ENCODE measurements around the gene TADA2B.

DNA sequence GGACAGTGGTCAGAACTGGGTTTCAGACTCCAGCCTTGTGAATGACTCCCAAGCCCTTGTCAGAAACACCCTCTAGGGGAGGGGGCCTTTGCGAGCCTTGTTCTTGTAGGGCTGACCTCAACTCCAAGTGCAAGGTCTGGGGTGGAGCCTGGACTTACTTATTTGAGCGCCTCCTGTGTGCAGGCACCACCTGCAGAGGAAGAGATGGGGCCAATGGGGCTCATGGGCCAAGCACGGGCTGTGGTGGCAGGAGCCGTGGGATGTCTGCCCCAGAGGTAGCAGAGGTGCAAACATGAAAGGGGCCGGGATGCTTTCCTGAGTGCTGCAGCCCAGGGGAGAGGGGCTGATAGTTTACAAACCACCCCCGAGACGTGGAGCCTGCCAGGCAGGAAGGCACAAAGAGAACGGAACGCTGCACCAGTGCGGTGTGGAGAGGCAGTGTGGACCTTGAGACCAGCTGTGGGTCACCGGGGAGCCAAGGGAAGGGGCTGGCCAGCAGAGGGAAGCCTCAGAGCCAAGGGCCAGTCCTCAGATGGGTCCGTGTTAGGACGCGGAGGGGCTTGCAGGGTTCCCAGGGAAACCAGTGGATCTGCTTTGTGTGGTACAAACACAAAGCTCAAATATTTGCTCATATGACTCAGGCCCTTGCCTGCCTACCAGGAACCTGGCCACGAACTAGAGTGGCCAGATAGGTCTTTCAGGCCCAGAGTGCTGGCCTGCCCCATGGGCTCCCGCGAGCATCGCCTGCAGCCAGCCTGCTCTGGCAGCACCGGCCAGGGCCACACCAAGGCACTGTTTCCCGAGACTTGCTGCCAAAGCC lies 8.7 kb upstream of the TADA2B start:
- TF ChIP-seq, protein P1, sequence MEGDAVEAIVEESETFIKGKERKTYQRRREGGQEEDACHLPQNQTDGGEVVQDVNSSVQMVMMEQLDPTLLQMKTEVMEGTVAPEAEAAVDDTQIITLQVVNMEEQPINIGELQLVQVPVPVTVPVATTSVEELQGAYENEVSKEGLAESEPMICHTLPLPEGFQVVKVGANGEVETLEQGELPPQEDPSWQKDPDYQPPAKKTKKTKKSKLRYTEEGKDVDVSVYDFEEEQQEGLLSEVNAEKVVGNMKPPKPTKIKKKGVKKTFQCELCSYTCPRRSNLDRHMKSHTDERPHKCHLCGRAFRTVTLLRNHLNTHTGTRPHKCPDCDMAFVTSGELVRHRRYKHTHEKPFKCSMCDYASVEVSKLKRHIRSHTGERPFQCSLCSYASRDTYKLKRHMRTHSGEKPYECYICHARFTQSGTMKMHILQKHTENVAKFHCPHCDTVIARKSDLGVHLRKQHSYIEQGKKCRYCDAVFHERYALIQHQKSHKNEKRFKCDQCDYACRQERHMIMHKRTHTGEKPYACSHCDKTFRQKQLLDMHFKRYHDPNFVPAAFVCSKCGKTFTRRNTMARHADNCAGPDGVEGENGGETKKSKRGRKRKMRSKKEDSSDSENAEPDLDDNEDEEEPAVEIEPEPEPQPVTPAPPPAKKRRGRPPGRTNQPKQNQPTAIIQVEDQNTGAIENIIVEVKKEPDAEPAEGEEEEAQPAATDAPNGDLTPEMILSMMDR (IDR thresholded peaks at IDR 0.05; ENCODE audit: low read depth, low read length, missing input control): no peak
- TF ChIP-seq, protein P2, sequence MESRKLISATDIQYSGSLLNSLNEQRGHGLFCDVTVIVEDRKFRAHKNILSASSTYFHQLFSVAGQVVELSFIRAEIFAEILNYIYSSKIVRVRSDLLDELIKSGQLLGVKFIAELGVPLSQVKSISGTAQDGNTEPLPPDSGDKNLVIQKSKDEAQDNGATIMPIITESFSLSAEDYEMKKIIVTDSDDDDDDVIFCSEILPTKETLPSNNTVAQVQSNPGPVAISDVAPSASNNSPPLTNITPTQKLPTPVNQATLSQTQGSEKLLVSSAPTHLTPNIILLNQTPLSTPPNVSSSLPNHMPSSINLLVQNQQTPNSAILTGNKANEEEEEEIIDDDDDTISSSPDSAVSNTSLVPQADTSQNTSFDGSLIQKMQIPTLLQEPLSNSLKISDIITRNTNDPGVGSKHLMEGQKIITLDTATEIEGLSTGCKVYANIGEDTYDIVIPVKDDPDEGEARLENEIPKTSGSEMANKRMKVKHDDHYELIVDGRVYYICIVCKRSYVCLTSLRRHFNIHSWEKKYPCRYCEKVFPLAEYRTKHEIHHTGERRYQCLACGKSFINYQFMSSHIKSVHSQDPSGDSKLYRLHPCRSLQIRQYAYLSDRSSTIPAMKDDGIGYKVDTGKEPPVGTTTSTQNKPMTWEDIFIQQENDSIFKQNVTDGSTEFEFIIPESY (IDR thresholded peaks at IDR 0.05): no peak
- TF ChIP-seq TAF1 (conservative IDR thresholded peaks at IDR 0.05): no peak
- peak; percentile 36 for TF ChIP-seq YY1 (IDR thresholded peaks at IDR 0.05)
- TF ChIP-seq, protein P3, sequence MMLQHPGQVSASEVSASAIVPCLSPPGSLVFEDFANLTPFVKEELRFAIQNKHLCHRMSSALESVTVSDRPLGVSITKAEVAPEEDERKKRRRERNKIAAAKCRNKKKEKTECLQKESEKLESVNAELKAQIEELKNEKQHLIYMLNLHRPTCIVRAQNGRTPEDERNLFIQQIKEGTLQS (IDR thresholded peaks at IDR 0.05): peak; percentile 38
